WTC11 (cell line): ENCODE data around the gene C1QTNF9B.

ENCODE experiments used
- CTCF ChIP-seq: fragments of 200-600 bp; IDR thresholded peaks from 2 replicates; pipeline ENCODE4 v1.8.0; 2022; ENCODE audit warnings: antibody characterized with exemption
- GRHL2 ChIP-seq: fragments of 250-450 bp; sonication (Bioruptor Pico); IDR thresholded peaks from 2 replicates; pipeline ENCODE4 v1.8.0; 2022; ENCODE audit warnings: mild to moderate bottlenecking, moderate library complexity; ENCODE audit not compliant: insufficient replicate concordance, severe bottlenecking
- JAZF1 ChIP-seq: fragments of 250-450 bp; sonication (Bioruptor Pico); IDR thresholded peaks from 2 replicates; pipeline ENCODE4 v1.9.0; 2021; ENCODE audit warnings: moderate library complexity, mild to moderate bottlenecking, inconsistent platforms
- JUN ChIP-seq: sonication (generic); formaldehyde crosslinking; IDR thresholded peaks from 2 replicates; pipeline ENCODE4 v1.8.0; 2023; ENCODE audit warnings: mild to moderate bottlenecking, missing genetic modification reagents
- PREB ChIP-seq: sonication (generic); formaldehyde crosslinking; IDR thresholded peaks from 2 replicates; pipeline ENCODE4 v1.8.1; 2022; ENCODE audit warnings: mild to moderate bottlenecking, missing genetic modification reagents, moderate library complexity, borderline replicate concordance

- TF ChIP-seq CTCF (no peak), GRHL2 (CRISPR knock-in tag) (no peak), JAZF1 (CRISPR knock-in tag) (no peak), PREB (CRISPR knock-in tag) (no peak), JUN (CRISPR knock-in tag) (no peak)
These were observed 53.2 kb downstream of the C1QTNF9B start for GRCh38 chr13:23844132-23844531.
